ENCODE measurements around the gene KCTD11. TPM values are rescaled to one million over a fixed set of nuclear protein-coding genes. Genes with fewer than 3 reads are reported as not detected.
A peak's percentile ranks its signal among the peaks of the same experiment; 100 is the strongest.
"Not testable (repeated sequence)": the region's sequence is repeated elsewhere in the genome, so short reads cannot be mapped to it uniquely, and the experiment has no call there.

The KCTD11 gene
- total RNA-seq, 1 experiment from 2014 or later: 23.2 TPM

DNA sequence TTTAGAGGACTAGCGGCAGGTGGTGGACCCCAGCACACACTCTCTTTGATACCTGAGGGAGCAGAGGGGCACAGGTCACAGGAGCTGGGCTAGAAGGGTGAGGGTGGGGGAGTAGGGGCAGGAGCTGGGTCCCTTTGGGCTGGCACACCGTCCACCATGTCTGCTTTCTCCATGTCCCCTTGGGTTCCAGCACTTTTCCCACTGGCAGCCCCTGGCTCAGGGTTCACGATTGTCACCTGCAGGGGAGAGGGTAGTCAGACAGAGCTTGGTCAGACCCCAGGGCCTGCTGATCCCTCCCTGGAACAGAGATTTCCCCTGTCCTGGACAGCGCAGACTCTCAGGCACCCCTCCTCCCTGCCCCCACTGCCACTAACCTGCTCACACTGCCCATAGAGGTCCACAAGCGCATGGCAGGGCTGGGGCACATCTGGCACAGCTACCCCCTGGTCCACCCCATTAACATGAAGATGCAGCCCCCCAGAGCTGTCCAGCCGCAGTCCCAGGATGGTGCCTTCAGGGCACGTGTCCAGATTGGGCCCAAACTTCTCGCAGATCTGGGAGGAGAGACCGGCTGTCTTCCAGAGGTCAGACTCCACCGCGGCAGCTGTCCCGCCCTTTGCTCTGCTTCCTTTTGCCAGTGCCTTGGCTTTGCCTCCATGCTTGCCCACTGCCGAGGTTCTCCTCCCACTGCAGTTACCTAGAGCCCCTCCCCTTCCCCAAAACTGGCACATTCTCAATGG is 33.7 kb upstream of the KCTD11 start:
- in situ Hi-C loops (cut with HindIII; ENCODE audit: low pct_unique_long_range_greater_than_20kb, low sequenced_read_pairs): no loop called here
- DNase-seq (ENCODE audit: low read depth): no peak

- no peak for DNase-seq (ENCODE audit: low read depth)
- in situ Hi-C loops (cut with HindIII; ENCODE audit: low pct_unique_long_range_greater_than_20kb, low sequenced_read_pairs): no loop called here
Measured at GRCh38 chr17:7321466-7321865, 30.5 kb upstream of the KCTD11 start.

GRCh38 chr17:7322520-7323194 is 29.3 kb upstream of the KCTD11 start:
- in situ Hi-C loops (cut with HindIII; ENCODE audit: low pct_unique_long_range_greater_than_20kb, low sequenced_read_pairs): no loop called here
- no peak for DNase-seq (ENCODE audit: low read depth)

DNA sequence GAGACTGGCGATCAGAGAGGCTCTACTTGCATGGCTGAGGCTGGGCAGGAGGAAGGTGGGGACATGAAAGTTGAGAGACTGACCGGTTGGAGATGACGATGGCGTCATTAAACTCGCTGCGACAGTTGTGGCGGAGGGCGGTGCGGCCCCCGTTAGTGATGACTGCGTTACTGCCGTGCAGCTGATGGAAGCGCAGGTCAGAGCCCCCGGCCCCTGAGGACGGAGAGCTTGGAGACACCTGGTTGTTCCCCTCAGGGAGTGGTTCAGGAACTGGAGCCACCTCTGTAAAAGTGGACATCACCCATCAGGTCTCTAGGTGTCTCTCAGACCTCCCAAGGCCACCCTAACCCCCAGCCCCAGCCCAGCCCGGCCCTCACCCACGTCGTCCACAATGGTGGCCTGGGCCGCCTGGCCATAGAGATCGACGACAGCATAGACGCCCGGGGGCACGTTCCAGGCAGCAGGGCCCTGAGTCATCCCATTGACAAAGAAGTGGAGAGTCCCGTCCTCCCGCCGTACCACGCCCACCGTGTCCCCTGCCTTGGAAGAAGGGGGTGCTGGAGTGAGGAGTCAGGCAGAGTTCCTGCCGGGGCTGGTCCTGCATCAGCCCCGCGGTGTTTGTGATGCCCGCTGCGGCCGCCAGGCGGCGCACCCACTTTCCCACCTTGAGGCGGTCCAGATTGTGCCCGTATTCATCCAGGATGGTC is 28.1 kb upstream of the KCTD11 start:
- DNase-seq (ENCODE audit: low read depth): no peak
- in situ Hi-C loops (cut with HindIII; ENCODE audit: low pct_unique_long_range_greater_than_20kb, low sequenced_read_pairs): no loop called here

- DNase-seq (ENCODE audit: low read depth): no peak
- in situ Hi-C loops (cut with HindIII; ENCODE audit: low pct_unique_long_range_greater_than_20kb, low sequenced_read_pairs): no loop called here
Measured at GRCh38 chr17:7324438-7324779, 27.6 kb upstream of the KCTD11 start.

DNA sequence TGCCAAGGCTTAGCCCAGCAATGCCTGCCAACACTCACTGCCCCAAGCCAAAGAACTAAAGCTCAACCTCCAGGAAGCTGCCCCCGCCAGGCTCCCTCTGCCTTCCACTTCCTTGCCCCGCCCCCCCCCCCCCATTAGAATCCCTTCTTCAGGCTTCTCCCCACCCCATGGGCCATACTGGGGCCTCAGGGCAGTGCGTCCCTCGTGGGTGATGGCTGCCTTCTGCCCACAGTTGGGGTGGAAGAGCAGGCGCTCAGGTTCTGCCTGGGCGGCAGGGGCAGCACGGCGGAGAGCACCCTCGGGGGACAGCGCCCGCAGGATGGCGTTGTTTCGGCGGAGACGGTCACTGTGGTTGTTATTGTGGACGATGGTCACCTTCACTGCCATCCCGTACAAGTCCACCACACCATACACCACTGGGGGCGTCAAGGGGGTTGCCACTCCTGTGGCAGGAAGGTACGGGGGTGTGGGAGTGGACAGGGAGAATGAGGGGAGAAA is 26.9 kb upstream of the KCTD11 start:
- no peak for DNase-seq (ENCODE audit: low read depth)
- in situ Hi-C loops (cut with HindIII; ENCODE audit: low pct_unique_long_range_greater_than_20kb, low sequenced_read_pairs): no loop called here

DNA sequence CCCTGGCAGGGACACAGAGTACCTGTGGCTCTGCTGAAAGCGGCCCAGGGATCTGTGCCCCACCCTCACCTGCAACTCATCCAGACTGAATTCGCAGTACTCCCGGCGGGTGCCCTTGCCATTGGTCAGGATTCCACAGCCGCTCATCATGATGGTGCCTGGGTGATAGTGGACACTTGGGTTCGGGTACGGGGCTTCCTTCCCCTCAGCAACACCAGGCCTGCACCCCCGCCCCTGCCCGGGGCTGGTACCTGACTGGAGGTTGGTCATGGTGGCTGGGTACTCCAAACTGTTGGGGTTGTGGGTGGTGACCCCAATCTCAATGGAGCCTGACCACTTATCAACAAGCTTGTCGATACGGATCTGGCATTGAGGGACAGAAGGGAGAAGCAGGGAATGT is 25.8 kb upstream of the KCTD11 start:
- no peak for DNase-seq (ENCODE audit: low read depth)
- in situ Hi-C loops (cut with HindIII; ENCODE audit: low pct_unique_long_range_greater_than_20kb, low sequenced_read_pairs): no loop called here

DNA sequence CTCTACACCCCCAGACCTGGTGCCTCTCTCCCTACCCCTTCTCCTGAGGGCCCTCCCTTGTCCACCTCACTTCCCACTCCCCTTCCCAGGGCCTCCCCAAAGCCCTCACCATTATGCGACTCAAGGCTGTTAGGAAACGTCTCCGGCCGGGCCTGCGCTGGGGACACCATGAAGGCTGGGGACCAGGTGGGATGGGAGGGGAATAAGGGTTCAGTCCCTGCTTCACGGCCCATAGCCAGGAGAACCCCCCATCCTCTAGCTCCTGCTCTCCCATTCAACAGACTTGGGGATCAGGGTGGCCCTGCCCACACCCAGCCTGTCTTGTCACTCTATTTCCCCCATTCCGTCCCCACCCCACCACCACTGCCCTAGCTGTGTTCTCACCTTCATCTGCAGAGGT is 24.9 kb upstream of the KCTD11 start:
- in situ Hi-C loops (cut with HindIII; ENCODE audit: low pct_unique_long_range_greater_than_20kb, low sequenced_read_pairs): no loop called here
- DNase-seq (ENCODE audit: low read depth): no peak

- DNase-seq (ENCODE audit: low read depth): no peak
- in situ Hi-C loops (cut with HindIII; ENCODE audit: low pct_unique_long_range_greater_than_20kb, low sequenced_read_pairs): no loop called here
Measured at GRCh38 chr17:7327501-7327900, 24.5 kb upstream of the KCTD11 start.

GRCh38 chr17:7328009-7328408 is 24.0 kb upstream of the KCTD11 start:
- no peak for DNase-seq (ENCODE audit: low read depth)
- in situ Hi-C loops (cut with HindIII; ENCODE audit: low pct_unique_long_range_greater_than_20kb, low sequenced_read_pairs): no loop called here

GRCh38 chr17:7328840-7329373 is 23.1 kb upstream of the KCTD11 start, which contains the start of gene NEURL4:
TSS of gene NEURL4 (minus strand) at chr17:7329335. CDS start at chr17:7329312, 23 bp downstream.
- in situ Hi-C loops (cut with HindIII; ENCODE audit: low pct_unique_long_range_greater_than_20kb, low sequenced_read_pairs): no loop called here
- no peak for DNase-seq (ENCODE audit: low read depth)

DNA sequence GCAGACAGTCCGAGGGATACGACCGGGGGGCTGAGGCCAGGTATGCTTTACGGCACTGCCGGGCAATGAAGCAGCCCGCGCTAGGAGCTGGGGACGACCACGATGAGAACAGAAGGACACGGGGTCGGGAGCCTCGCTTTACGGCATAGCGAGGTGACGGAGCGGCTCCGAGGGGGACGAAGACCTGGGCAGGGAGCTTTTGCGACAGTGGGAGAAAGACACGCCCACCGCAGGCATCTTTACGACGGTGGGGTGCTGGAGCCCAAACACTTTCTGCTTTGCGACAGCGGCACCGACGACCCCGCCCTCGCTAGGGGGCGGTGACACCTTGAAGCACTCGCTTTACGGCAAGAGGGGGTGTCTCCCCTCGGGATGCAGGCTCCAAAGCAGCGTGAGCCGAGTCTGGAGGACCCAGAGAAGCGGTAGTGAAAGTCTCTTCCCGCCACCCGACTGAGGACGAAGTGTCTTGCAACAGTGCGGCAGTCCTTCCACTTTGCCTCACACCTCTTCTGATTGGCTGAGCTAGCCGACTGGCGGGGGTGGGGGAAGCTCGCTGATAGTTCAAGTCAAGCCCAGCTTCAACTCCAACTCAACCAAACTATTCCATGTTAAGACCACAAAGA is 22.5 kb upstream of the KCTD11 start:
- DNase-seq (ENCODE audit: low read depth): peak; percentile 99
- in situ Hi-C loops (cut with HindIII; ENCODE audit: low pct_unique_long_range_greater_than_20kb, low sequenced_read_pairs): no loop called here

GRCh38 chr17:7329997-7330637 is 21.8 kb upstream of the KCTD11 start:
- no peak for DNase-seq (ENCODE audit: low read depth)
- in situ Hi-C loops (cut with HindIII; ENCODE audit: low pct_unique_long_range_greater_than_20kb, low sequenced_read_pairs): no loop called here

DNA sequence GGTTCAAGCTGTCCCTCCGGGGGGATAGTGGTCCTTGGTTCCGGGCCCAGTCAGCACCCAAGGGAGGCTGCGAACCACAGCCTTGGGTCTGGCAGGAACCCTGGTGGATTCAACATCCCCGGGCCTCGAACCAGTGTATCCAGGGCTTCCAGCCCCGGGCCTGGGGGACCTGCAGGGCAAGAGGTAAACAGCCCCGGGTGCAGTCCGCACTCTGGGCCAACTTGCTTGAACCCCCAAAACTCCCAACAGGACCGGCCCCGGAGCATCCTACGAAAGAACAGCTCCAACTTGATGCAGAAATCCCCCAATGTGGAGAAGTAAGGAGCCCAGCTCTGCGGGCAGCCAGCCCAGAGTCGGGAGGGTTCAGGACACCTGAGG is 21.3 kb upstream of the KCTD11 start:
- DNase-seq (ENCODE audit: low read depth): no peak
- in situ Hi-C loops (cut with HindIII; ENCODE audit: low pct_unique_long_range_greater_than_20kb, low sequenced_read_pairs): no loop called here

DNA sequence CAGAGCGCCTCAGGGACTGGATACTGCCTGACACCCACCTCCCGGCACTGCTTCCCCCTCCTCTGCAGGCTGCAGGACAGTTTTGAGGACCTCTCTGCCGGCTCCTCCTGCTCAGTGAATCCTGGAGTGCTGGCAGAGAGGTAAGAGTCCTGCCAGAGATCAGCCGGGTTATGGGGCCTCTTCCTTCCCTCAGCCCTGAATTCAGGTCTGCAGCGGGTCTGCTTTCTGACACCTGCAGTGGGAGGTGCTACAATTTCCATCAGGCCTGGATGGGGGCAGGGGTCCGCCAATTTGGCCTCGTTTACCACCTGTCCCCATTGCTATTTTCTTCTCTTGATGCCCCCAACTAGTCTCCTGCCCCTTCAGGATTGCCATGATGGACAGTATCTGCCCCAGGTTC is 19.9 kb upstream of the KCTD11 start:
- in situ Hi-C loops (cut with HindIII; ENCODE audit: low pct_unique_long_range_greater_than_20kb, low sequenced_read_pairs): no loop called here
- no peak for DNase-seq (ENCODE audit: low read depth)

DNA sequence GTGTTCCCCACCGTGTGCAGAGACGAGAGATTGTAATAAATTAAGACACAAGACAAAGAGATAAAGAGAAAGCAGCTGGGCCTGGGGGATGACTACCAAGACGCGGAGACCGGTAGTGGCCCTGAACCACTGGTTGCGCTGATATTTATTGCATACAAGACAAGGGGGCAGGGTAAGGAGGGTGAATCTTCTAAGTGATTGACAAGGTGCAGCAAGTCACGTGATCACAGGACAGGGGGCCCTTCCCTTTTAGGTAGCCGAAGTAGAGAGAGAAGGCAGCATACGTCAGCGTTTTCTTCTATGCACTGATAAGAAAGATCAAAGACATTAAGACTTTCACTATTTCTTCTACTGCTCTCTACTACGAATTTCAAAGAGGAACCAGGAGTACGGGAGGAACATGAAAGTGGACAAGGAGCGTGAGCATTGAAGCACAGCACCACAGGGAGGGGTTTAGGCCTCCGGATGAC is 19.3 kb upstream of the KCTD11 start:
- DNase-seq (ENCODE audit: low read depth); in situ Hi-C loops (cut with HindIII; ENCODE audit: low pct_unique_long_range_greater_than_20kb, low sequenced_read_pairs): not testable (repeated sequence)

DNA sequence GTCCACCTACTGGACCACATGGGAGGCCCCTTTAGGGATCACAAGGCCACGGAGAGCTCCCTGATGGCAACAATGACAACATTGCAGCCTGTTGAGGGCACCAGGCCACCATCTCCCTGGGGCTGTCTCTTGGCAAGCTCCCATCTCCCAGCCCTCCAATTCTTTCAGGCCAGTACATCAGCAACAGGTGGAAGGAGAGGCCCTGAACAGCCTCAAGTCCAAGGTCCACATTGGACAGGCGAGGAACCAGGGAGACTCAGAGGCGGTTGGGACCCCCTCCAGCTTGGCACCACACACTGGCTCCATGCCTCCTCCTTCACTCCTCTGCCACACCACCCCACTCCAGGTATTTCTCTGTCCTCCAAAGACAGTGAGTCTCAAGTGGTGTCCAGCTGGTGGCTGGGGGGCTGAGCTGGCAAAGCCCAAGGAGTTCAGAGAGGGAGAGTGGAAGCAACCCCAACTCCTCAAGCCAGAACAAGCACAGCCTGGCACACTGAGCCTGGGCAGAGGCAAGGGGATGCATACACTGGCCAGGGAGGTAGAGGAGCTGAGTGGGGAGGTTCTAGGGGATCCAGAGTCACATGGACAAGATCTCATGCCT is 16.9 kb upstream of the KCTD11 start:
- DNase-seq (ENCODE audit: low read depth): no peak
- in situ Hi-C loops (cut with HindIII; ENCODE audit: low pct_unique_long_range_greater_than_20kb, low sequenced_read_pairs): no loop called here

DNA sequence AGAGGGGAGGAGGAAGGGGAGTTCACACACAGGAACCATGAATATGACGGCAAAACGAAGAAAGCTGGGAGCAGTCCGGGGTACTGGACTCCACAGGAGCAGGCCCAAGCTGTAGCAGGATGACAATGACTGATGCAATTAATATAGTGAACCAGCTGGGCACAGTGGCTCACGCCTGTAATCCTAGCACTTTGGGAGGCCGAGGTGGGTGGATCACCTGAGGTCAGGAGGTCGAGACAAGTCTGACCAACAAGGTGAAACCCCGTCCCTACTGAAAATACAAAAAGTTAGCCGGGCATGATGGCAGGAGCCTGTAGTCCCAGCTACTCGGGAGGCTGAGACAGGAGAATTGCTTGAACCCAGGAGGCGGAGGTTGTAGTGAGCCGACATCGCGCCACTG is 16.2 kb upstream of the KCTD11 start:
- DNase-seq (ENCODE audit: low read depth); in situ Hi-C loops (cut with HindIII; ENCODE audit: low pct_unique_long_range_greater_than_20kb, low sequenced_read_pairs): not testable (repeated sequence)

Data from Caki2 (cell line).